NCI-H1092 (cell line): ENCODE data around the gene BTK.
"Not testable (repeated sequence)": the region's sequence is repeated elsewhere in the genome, so short reads cannot be mapped to it uniquely, and the experiment has no call there.

ENCODE experiments used
- DNase-seq: peaks from one replicate; lab custom pipeline; 2025; lab: John Stamatoyannopoulos, UW

BTK gene

GRCh38 chrX:101337776-101338271 is 48.2 kb downstream of the BTK start:
- no peak for DNase-seq

GRCh38 chrX:101334310-101334709 is 51.7 kb downstream of the BTK start:
- not testable (repeated sequence) for DNase-seq

- not testable (repeated sequence) for DNase-seq
Measured at GRCh38 chrX:101326600-101326999, 59.4 kb downstream of the BTK start.

- no peak for DNase-seq
Measured at GRCh38 chrX:101303790-101304189, 82.2 kb downstream of the BTK start.
